Left hindlimb (tissue), 1 donor: ENCODE data around the gene KRI1.
"Not testable (repeated sequence)": the region's sequence is repeated elsewhere in the genome, so short reads cannot be mapped to it uniquely, and the experiment has no call there.

ENCODE experiments used
- DNase-seq: peaks from one replicate; pipeline ENCODE4 v3.0.0-alpha.2; 2018

The KRI1 gene

GRCh38 chr19:10546817-10547216, 19.0 kb downstream of the KRI1 start:
- no peak for DNase-seq

- no peak for DNase-seq
Observed at GRCh38 chr19:10544753-10545251, 21.0 kb downstream of the KRI1 start.

GRCh38 chr19:10544242-10544752, 21.5 kb downstream of the KRI1 start:
- no peak for DNase-seq

- DNase-seq, result peak; percentile 82
Observed at GRCh38 chr19:10543420-10544241, 22.2 kb downstream of the KRI1 start, which contains the start of gene ATG4D. Gene ATG4D (plus strand): TSS chr19:10543904. CDS start chr19:10544091, 187 bp downstream.

- no peak for DNase-seq
Observed at GRCh38 chr19:10543059-10543419, 22.8 kb downstream of the KRI1 start.

GRCh38 chr19:10539016-10539415, 26.8 kb downstream of the KRI1 start:
- DNase-seq, result not testable (repeated sequence)

- no peak for DNase-seq
Observed at GRCh38 chr19:10538204-10538983, 27.4 kb downstream of the KRI1 start.

GRCh38 chr19:10537668-10538067, 28.1 kb downstream of the KRI1 start:
- DNase-seq, result no peak

- DNase-seq, result no peak
Observed at GRCh38 chr19:10535613-10536012, 30.2 kb downstream of the KRI1 start.

GRCh38 chr19:10533646-10534386, 32.0 kb downstream of the KRI1 start:
- DNase-seq, result no peak

GRCh38 chr19:10532457-10532856, 33.4 kb downstream of the KRI1 start:
- no peak for DNase-seq

GRCh38 chr19:10526887-10527286, 38.9 kb downstream of the KRI1 start:
- not testable (repeated sequence) for DNase-seq

- DNase-seq, result no peak
Observed at GRCh38 chr19:10525636-10526035, 40.2 kb downstream of the KRI1 start.

GRCh38 chr19:10523135-10523636, 42.6 kb downstream of the KRI1 start:
- DNase-seq, result no peak

GRCh38 chr19:10521461-10522171, 44.2 kb downstream of the KRI1 start:
- DNase-seq, result no peak

GRCh38 chr19:10520652-10521318, 45.0 kb downstream of the KRI1 start:
- no peak for DNase-seq

GRCh38 chr19:10519421-10519820, 46.4 kb downstream of the KRI1 start:
- no peak for DNase-seq

GRCh38 chr19:10518444-10519361, 47.1 kb downstream of the KRI1 start:
- DNase-seq, result no peak

GRCh38 chr19:10517760-10518443, 47.9 kb downstream of the KRI1 start:
- peak; percentile 45 for DNase-seq

- DNase-seq, result no peak
Observed at GRCh38 chr19:10517361-10517759, 48.5 kb downstream of the KRI1 start, which contains the start of gene S1PR5. Gene S1PR5 (minus strand): TSS chr19:10517447. CDS start chr19:10515011, 2,436 bp downstream.
